Astrocyte of the hippocampus (primary cell): Measurements from ENCODE around the gene LCK.

Experiments used
- DNase-seq: peaks from one replicate; pipeline ENCODE4 v3.0.0; 2011; ENCODE audit warnings: low read depth, low spot score

Gene LCK

DNA sequence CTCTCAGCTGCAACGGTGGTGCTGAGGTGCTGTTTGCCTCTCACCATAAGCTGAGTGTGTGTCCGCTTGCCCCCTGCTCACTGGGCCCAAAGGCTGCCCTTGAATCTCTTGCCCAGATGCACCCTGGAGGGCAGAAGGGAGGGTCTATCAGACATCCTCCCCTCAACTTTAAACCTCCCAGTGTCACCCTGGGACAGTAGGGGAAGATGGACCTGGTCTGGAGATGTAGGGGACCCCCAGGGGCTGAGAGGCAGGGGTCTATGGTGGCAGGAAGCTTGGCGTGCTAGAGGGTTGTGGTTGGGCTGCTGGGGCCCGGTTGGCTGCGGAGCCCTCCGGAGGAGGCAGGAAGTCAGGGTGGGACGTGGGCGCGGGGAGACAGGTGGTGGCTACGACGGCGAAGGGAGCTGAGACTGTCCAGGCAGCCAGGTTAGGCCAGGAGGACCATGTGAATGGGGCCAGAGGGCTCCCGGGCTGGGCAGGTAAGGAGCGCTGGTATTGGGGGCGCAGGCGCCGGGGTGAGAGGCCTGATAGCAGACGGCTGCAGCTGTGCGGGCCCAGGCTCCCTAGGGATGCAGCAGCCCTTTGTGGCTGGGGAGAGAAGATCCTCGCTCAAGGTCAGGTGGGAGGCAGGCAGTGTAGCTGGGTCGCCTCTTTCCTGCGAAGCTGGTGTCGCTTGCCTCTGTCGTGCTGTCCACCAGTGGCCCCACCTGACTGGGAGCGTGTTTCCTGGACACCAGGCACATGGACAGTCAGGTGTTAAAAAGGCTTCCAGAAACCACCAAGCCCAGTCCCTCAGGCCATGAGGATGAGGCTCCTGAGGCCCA, at the start of gene LCK:
Gene LCK, plus strand, starts transcription at position 373 of the 824 bp plus-strand sequence. CDS start 23,065 bp downstream, outside the sequence.
- no peak for DNase-seq

DNA sequence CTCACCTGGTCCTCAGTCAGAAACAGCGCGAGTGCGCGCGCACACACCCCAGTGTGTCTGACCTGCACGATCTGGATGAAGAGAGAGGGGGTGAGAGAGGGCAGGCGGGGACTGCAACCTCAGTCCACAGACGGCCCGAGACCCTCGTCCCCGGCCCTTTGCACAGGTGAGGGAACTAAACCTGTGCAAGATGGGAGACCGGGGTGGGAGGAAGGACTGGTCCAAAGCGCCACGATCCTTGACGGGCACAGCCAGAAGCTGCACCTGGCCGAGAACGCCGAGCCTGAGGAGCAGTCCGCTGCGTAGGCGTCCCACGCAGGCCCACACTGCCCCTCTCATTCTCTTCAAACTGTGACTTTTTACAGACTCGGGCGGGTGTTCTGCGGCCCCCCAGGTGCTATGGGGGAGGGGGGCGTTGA, 46.1 kb upstream of the LCK start:
- DNase-seq = no peak

DNA sequence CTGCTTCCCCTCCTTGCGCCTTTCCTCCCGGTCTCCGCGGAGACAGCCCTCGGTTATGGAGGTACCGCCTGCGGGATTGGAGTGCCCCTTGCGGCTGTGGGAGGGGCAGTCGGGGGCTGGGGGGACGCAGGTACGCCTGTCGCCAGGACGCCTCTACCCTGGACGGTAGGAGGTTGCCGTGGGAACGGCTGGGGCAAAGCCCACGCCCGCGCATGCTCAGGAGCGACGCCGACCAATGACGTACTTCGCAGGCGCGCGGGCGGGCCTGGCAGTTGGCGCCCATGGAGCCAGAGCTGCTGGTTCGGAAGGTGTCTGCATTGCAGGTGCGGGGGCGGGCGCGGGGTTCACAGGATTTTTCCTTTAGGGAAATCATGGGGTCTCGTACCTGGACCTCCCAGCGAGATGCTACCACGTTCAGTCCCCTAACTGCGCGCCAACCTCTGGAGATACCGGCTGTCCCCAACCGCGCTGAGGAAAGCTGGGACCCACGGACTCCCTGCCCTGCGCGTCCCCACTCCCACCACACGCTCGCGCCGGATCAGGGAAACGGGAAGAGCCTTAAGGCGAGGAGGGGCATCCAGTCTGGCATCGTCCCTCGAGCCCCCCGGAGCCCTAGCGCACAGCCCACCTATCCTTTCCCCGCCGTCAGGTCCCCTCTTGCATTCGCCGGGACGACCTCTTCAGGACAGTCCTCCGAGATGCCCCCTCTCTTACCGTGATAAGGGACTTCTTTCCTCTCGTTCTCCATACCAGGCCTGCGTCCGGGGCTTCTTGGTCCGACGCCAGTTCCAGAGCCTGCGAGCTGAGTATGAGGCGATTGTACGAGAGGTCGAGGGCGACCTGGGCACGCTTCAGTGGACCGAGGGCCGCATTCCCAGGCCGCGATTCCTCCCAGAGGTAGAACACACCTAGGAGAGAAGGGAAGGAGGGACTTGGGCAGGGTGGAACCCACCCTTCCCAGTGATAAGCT, 45.4 kb upstream of the LCK start, which contains the start of gene IQCC:
Gene IQCC, plus strand, starts transcription at position 271 of the 970 bp plus-strand sequence. Its CDS starts 11 bp downstream, at position 282.
- peak; percentile 95 for DNase-seq

- DNase-seq = no peak
These were observed 42.6 kb upstream of the LCK start for GRCh38 chr1:32208469-32208868.

- peak; percentile 67 for DNase-seq
These were observed 42.2 kb upstream of the LCK start, which contains the start of gene DCDC2B for GRCh38 chr1:32208891-32209328. TSS of gene DCDC2B (plus strand) at chr1:32209089. CDS start at chr1:32209094, 5 bp downstream.

DNA sequence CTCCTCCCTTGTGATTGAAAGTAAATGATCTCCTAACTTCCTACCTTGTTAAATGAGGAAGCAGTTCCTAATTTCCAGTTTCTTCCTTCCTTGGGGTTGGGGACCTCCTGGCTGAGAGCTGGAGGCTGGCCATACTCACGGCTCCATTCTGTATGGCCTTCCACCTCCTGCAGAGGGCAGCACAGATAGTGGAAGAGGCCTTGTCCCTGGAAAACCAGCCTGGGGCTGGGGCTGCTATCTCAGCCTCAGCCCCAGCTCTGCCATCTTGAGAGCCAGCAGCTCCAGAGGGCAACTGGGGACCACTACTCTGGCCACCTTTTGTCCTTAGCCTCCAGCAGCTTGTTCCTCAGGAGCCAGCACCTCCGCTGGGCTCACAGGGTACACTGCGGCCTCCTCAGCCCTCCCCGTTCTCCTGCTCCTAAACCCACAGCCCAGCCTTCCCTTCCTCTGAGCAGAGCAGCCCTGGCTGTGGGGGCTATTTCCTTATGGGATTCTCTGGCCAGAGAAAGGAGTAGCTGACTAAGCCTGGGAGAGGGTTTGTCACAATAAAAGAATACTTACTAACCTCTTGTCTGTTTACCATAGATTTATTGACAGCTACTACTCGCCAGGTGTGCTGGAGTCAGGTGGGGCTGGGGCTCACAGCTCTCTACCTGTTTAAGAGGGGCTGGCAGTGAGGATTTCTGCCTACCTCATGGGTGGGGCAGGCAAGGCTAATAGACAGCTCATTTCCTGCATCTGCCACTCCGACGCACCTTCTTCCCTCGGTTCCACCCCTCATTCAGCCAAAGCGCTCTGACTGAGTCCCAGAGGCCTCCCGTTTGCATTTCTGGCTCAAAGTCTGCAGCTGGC, 35.2 kb upstream of the LCK start:
- DNase-seq = peak; percentile 81

- DNase-seq = no peak
These were observed 34.5 kb upstream of the LCK start for GRCh38 chr1:32216566-32216965.

- DNase-seq = no peak
These were observed 32.0 kb upstream of the LCK start for GRCh38 chr1:32219022-32219421.

DNA sequence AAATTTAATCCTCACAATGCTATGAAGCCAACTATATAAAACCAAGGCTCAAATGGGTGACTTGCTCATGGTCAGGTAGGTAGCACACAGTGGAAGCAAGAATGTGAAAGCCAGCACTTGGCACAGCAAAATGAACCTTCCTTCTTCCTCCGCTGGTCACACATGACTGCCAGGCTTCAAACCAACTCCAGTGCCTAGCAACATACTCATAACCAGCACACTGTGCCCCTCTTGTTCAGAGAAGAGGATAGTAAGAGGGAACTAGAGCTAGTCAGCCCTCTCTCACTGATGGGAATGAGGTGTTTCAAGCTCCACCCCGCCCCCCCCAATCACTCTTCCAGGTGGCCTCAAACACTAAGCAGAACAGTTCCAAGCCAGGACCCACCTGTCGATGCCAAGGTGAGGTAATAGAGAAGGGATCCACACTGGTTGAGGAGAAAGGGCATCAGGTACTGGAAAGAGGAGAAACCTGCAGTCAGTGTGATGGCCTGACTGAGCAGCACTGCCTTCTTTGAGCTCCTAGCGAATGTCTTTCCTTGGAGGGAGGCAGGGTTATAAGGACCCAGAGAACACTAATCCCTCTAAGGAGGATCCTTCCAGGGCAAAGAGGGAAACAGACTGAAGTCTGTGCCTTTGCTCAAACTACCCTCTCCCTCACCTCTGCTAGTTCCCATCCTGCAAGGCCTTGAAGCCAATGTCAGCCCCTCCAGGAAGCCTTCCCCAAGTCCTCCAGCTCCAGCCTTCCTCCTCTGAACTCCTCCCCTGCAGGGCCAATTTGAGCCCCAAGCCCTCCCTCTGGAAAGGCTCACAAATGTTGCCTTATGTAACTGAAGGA, 30.1 kb upstream of the LCK start:
- no peak for DNase-seq

DNA sequence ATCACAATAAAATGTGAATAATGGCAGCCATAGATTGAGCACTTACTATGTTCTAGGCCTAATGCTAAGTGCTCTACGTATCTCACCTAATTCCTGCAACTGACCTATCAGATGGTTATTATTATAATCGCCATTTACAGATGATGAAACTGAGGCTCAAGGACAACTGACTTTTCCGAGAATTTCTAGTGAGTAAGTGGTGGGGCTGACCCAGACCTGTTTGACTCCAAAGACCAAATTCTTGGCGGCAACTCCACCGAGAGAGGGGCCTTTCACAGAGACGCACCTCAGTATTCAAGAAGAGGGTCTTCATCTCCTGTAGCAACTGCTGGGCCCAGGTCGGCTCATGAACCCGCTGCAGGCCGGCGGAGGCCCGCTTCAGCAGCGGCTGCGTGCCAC, 29.5 kb upstream of the LCK start:
- DNase-seq = peak; percentile 28

- DNase-seq = peak; percentile 96
These were observed 28.9 kb upstream of the LCK start, which contains the start of the genes EIF3I and TMEM234 for GRCh38 chr1:32221980-32222755. TSS of gene EIF3I (plus strand) at chr1:32222407. CDS start at chr1:32222442, 35 bp downstream. TSS of gene TMEM234 (minus strand) at chr1:32222353. CDS start at chr1:32222322, 31 bp downstream.

GRCh38 chr1:32223683-32224082, 27.4 kb upstream of the LCK start:
- DNase-seq = no peak

DNA sequence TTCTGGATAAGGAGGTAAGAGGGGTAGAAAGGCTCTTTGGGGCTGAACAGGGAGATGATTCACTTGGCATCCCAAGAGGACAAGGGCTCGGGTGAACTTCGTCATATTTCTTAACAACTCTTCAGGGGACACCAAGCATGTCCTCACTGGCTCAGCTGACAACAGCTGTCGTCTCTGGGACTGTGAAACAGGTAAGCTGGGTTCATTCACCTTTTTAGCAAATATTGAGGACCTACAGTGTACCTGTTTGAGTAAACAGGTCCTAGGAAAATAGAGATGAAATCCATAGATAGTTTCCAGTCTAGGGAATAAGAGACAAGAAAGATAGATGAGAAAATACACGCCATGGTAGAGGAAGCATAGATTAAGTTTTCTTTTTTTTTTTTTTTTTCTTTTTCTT, 26.8 kb upstream of the LCK start:
- DNase-seq = no peak

DNA sequence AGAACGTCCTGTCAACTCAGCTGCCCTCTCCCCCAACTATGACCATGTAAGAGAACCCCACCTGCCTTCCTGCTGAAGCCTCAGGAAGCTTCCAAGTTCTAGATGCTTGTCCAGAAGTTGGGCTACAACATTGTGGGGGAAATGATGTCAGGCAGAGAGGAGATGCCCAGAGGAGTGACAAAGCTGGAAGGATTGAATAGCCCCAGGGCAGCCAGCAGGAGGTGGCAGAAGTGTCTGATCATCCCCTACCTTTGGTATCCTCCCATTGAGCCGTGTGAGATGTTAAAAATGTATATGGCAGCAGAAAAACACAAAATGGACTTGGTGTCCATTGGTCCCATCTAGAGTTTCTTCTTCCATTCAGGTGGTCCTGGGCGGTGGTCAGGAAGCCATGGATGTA, 22.3 kb upstream of the LCK start:
- no peak for DNase-seq

GRCh38 chr1:32231843-32232432, 19.1 kb upstream of the LCK start:
- no peak for DNase-seq

- DNase-seq = no peak
These were observed 18.3 kb upstream of the LCK start for GRCh38 chr1:32232558-32233304.

- DNase-seq = no peak
These were observed 16.3 kb upstream of the LCK start for GRCh38 chr1:32234792-32235191.

DNA sequence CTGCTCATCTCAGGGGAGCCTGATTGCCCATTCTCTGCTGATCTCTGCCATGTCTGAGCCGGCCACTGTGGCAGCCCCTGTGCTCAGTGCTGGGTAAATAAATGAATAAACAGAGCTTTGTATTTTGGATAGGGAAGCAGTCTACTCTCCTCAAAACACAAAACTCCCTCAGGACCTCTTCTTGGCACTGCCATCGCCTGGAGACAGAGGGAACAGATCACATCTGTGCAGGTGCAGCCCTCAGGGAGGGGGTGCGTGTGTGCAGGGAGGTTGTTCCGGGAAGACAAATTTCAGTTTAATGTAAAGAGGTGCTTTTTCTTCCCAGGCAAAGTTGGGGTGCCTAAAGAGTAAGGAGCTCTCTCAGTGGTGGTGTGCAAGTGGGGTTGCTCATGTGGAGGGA, 11.7 kb upstream of the LCK start:
- no peak for DNase-seq
